GM04504 (cell line): ENCODE data around the gene ARMC10.
"Not testable (repeated sequence)": the region's sequence is repeated elsewhere in the genome, so short reads cannot be mapped to it uniquely, and the experiment has no call there.

ENCODE experiments used
- DNase-seq: peaks from one replicate; pipeline ENCODE4 v3.0.0-alpha.2; 2012; ENCODE audit warnings: low read depth

The ARMC10 gene

DNA sequence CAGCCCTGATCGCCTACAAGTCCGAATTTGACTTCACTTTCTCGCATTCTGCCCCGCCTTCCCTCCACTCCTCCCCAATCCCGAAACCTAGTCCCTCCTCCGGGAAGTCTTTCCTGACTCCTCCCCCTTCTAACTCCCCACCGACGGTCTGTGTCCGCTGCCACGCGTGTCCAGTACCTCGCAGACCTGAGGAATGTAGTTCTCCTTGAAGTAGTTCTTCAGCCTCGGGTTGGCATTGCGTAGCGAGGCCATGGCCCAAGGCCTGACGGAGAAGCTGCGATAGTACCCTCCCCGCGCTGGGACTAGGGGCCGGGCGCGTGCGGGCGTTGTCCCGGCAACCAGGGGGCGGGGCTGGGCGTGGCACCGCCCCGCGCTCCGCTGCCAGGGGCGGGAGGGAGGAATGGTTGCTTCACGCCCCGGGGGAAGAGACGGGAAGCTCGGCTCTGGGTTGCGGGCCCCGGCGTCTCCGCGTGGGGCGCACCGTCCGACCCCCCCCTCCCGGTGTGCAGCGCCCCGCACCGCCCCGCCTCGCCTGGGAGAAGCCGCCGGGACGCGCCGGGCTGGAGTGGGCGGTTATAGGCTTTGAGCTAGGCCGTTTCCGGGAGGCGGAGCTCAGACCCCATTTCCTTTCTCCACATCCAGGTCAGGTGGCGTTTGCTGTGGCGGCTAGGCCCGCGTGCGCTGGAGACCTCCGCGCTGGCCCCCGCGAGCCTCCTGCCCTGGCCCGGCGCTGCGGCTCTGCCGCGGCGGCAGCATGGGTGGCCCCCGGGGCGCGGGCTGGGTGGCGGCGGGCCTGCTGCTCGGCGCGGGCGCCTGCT is at the start of gene ARMC10, which contains the start of gene FBXL13:
ARMC10 (plus strand) TSS at position 622 of the 818 bp plus-strand sequence; CDS start at position 755, 133 bp downstream.
FBXL13 (minus strand) TSS at position 278 of the 818 bp plus-strand sequence.
- peak; percentile 84 for DNase-seq

DNA sequence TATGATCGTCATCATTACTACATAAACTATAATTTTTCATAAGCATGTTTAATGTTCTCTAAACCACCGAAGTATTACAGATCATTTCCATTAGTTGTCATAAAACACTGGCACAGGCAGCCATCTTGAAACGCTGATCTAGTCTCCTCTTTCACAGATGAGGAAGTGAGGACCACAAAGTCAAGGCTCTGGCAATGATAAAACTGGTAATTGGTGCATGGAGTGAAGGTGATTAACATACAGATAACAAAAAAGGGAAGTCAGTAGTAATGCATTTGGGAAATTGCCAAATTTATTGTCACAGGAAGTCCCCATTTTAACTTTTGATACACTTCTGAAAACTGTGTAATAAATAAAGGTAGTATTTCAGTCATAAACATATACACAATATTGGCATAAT is 49.6 kb upstream of the ARMC10 start:
- DNase-seq: no peak

DNA sequence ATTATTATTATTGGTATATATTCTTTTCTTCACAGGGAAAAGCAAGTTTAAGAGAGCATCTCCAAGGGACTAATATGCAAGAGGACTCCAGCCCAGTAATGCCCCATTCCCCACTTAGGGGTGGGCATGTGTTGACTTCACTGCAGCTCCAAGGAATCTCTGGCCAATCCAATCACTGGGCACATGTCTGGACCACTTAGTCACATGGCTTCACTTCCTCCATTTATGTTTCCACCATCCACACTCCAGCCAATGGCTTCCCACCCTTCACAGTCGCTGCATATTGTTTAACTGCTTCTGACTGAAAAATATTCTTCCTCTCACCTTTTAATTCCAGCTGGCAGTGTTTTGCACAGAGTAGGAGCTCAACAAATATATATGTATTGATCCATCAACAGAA is 43.9 kb upstream of the ARMC10 start:
- DNase-seq: no peak

DNA sequence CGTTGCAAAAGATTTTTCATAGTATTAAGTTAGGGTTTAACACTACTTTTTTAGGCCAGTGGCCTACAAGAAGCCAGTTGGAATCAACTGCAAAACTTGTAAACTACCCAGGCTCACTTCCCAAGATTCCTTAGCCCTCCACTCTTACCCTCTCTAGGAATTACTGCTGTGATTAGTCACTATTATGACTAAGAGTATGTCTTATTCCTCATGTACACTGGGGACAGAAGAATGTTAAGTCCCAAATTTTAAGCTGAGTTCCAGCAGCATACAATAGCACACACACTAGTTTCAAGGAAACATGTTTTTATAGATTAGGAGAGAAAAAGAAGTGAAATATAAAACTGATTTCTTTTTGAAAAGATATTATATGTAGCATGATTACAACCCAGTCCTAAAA is 43.2 kb upstream of the ARMC10 start:
- no peak for DNase-seq

DNA sequence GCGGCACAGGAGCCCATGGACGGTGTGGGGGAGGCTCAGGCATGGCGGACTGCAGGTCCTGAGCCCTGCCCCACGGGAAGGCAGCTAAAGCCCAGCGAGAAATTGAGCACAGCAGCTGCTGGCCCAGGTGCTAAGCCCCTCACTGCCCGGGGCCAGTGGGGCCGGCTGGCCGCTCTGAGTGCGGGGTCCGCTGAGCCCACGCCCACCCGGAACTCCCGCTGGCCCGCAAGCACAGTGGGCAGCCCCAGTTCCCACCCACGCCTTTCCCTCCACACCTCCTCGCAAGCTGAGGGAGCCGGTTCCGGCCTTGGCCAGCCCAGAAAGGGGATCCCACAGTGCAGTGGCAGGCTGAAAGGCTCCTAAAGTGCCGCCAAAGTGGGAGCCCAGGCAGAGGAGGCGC is 40.6 kb upstream of the ARMC10 start:
- DNase-seq: not testable (repeated sequence)

DNA sequence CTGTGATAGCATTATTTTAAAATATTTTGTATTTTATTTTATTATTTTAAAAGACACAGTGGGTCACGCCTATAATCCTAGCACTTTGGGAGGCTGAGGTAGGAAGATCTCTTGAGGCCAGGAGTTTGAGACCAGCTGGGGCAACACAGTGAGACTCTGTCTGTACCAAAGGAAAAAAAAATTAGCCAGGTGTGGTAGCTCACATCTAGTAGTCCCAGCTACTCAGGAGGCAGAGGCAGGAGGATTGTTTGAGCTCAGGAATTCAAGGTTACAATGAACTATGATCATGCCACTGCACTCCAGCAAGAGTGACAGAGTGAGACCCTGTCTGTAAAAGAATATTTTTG is 37.5 kb upstream of the ARMC10 start:
- DNase-seq: no peak

DNA sequence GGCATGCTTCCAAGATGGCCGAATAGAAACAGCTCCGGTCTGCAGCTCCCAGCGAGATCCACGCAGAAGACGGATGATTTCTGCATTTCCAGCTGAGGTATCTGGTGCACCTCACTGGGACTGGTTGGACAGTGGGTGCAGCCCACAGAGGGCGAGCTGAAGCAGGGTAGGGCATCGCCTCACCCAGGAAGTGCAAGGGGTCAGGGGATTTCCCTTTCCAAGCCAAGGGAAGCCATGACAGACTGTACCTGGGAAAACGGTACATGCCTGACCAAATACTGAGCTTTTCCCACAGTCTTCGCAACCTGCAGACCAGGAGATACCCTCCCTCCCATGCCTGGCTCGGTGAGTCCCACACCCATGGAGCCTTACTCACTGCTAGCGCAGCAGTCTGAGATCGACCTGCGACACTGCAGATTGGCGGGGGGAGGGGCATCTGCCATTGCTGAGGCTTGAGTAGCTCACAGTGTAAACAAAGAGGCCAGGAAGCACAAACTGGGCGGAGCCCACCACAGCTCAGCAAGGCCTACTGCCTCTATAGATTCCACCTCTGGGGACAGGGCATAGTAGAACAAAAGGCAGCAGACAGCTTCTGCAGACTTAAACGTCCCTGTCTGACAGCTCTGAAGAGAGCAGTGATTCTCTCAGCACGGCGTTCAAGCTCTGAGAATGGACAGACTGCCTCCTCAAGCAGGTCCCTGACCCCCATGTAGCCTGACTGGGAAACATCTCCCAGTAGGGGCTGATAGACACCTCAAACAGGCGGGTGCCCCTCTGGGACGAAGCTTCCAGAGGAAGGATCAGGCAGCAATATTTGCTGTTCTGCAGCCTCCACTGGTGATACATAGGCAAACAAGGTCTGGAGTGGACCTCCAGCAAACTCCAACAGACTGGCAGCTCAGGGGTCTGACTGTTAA is 36.9 kb upstream of the ARMC10 start:
- not testable (repeated sequence) for DNase-seq

DNA sequence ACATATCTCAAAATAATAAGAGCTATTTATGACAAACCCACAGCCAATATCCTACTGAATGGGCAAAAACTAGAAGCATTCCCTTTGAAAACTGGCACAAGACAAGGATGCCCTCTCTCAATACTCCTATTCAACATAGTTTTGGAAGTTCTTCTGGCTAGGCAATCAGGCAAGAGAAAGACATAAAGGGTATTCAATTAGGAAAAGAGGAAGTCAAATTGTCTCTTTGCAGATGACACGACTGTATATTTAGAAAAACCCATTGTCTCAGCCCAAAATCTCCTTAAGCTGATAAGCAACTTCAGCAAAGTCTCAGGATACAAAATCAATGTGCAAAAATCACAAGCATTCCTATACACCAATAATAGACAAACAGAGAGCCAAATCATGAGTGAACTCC is 33.1 kb upstream of the ARMC10 start:
- not testable (repeated sequence) for DNase-seq

DNA sequence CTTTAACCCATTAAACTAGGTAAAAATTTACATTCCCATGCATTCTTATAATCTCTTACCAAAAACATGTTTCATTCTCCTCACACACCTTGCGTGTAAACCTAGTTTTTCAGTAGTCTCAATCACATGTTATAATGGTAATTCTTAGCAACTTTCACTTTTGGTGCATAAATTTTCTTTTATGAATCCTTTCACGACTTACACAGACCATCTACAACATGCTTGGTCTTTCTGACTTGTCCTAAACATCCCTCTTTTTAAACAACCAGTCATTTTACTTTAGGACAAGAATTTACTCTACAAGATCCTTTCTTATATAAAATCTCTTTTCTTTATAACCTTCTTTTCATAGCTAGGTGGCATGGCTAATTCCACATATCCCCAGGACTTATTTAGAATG is 26.1 kb upstream of the ARMC10 start:
- DNase-seq: no peak

DNA sequence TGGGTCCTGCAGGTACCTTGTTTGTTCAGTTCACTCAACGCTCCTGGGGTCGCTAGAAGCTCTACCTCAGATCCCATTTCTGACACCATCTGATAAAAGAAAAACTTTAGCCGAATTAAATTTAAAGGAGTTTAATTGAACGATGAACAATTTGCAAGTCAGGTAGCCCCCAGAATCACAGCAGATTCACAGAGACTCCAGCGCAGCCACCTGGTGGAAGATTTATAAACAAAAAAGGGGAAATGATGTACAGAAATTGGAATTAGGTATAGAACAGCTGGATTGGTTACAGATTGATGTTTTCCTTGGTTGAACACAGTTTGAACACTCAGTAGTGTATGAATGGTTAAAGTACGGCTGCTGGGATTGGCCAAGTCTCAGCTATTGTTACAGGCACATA is 23.4 kb upstream of the ARMC10 start:
- no peak for DNase-seq

DNA sequence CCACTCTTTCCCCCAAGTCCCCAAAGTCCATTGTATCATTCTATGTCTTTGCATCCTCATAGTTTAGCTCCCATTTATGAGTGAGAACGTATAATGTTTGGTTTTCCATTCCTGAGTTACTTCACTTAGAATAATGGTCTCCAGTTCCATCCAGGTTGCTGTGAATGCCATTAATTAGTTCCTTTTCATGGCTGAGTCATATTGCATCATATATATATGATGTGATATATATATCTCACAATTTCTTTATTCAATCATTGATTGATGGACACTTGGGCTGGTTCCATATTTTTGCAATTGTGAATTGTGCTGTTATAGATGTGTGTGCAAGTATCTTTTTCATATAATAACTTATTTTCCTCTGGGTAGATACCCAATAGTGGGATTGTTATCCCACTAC is 18.9 kb upstream of the ARMC10 start:
- not testable (repeated sequence) for DNase-seq

DNA sequence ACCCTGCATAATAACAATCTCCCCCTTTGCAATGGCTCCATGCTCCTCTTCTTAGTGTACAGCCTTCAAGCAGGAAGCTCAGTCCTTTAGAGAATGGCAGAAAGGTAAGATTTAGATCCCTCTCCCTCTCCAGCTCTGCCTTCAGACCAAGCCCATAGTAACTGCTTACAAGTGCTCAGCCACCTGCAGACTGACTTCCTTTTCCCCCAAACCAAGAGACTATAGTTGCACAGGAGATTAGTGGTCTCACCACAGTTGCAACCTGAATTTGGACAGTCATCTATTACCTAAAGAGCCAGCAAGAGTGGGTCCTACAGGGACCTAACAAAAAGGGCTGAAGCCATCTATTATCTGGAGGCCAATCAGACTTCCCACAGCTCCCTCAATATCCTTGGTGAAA is 16.8 kb upstream of the ARMC10 start:
- no peak for DNase-seq

DNA sequence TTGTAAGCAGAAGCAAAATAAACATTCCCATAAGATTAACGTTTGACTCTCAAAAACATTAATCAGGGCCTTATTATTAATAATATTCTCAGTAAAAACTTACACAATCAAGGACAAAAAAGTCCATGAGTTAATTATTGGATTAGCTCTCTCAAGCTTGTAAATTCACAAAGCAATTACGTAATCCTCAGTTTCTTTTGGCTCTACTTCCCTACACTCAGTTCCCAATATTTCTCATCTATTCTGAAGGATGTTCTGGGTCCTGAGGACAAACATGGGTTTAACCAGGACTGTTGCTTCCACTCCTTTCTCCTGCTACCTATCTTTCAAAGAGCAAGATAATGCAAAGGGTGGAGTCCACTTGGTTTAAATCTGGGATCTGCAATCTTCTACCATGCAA is 15.5 kb upstream of the ARMC10 start:
- DNase-seq: no peak

DNA sequence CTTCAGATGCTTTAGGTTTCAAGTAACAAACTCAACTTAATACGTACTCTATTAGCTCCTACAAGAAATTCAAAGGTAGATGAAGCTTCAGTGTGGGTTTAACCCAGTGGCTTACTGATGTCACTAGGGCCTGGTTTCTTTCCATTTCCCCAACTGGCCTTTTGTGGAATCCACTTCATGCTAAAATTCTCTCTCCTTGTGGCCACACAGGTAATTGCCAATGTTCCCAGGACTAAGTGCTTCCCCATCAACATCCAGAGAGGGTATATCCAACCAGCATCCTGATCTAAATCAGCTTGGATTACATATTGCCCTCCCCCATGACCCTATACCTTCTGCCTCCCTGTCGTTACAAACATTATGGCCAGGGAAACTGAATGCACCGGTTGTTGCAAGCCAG is 11.0 kb upstream of the ARMC10 start:
- no peak for DNase-seq

DNA sequence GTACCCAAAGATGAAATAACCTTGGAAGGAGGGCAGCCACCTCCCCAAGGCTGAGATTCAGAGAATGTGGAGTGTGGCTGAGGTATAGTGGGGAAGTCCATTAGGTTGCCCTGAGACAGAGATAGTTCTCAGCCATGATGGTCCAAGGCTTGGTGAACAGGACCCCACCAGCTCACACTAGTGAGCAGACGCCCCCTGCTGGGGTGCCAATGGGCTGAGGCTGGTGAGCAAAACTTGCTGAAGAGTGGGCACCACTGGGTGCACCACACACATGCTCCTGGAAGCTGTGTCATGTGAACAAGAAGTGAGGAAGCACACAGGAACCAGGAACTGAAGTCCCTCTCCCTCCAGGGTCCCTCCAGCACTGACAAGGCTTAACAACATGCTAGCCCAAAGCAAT is 9.3 kb upstream of the ARMC10 start:
- no peak for DNase-seq

DNA sequence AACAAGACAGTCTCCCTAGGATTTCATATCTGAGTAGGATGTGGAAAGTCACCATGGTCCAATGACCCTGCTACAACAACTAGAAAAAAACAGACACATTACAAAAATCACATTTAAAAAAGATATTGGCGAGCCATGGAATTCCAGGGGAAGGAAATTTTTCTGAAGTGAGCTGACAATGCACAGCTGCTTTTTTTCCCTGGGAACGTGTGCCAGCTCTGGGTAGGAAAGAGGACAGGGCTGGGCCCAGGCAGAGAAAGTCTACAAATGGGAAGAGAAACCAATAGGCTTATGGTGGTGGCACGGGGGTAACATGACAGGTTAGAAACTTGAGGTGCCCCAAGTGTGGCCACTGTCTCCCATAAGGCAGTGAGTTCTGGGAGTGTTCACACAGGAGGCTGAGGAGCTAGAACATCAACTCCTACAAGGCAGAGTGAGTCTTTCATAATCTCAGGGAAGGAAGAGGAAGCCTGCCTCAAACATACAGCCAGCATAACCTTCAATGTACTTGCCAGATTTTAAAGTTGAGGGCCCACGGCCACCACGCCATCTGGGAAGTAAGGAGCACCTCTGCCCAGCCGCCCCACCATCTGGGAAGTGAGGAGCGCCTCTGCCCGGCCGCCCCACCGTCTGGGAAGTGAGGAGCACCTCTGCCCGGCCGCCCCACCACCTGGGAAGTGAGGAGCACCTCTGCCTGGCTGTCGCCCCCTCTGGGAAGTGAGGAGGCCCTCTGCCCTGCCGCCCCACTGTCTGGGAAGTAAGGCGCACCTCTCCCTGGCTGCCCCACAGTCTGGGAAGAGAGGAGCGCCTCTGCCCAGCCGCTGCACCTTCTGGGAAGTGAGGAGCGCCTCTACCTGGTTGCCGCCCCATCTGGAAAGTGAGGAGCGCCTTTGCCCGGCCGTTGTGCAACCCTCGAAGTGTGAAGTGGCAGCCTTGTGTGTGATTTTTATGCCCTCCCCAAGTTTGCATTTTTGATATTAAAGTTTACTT is 6.2 kb upstream of the ARMC10 start:
- no peak for DNase-seq

DNA sequence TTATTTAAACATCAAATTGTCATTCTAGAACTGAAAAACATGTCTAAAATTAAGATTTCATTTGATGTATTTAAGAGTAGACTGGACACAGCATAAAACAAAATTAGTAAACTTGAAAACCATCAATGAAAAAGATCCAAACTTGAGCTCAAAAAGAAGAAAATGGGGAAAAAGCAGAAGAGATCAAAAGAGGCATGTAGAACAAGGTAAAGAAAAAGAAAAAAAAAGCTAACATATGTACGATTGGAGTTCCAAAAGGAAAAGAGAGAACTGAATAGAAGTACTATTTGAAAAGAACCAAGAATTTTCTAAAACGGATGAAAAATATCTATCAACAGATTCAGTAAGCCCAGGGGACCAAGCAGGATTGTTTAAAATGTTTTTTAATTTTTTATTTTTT is 3.9 kb upstream of the ARMC10 start:
- DNase-seq: no peak

DNA sequence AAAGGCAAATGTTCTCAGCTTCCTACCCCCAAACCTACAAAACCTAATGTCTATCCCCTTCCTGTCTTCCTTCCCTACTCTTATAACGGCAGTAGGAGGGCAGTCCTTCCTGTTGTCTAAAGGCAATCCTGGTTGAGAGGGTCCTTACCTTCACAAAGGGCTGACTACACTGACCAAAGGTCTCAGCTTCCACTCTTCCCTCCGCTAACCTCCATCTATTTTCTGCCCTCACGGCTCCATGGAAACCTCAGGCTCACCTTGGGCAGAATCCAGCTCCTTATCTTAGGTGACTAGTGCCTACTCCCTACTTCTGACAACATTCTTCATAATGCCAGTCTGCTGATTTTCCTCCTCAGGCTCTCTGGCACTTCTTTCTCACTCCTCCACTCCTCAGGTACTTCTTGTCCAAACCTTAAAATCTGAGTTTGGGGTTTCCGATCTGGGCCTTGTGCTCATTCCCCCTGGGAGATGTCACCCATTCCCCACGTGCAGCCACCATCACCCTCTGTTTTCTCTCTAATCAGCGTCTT is 886 bp upstream of the ARMC10 start:
- no peak for DNase-seq

DNA sequence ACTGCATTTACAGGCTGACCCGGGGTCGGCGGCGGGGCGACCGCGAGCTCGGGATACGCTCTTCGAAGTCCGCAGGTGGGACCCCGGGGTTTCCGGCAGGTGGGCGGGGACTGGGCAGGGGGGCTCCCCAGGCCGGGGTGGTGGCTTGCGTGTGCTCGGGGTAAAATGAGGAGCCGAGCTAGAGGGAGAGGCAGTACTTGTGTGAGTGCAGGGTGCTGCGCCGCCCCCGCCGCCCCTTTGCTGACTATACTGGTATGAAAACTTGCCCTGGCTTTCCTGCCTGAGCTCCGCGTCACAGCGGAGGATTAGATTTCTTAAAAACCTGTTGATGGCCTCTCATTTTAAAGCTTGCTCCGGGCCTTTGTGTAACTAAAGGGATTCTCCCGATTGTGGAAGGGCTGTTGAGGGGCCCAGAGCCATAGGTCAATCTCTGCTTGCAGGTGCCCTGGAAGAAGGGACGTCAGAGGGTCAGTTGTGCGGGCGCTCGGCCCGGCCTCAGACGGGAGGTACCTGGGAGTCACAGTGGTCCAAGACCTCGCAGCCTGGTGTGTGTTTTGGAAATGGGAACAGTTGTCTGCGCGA is 488 bp downstream of the ARMC10 start:
- DNase-seq: no peak

DNA sequence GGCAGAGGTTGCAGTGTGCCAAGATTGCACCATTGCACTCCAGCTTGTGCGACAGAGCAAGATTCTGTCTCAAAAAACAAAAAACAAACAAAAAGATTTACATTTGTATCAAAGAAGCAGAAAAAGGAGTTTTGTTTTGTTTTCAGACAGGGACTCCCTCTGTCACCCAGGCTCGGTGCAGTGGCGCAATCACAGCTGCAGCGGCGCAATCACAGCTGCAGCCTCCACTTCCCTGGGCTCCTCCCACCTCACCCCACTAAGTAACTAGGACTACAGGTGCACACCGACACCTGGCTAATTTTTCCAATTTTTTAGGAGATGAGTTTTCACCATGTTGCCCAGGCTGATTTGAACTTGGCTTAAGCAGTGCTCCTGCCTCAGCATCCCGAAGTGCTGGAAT is 1.8 kb downstream of the ARMC10 start:
- DNase-seq: no peak

DNA sequence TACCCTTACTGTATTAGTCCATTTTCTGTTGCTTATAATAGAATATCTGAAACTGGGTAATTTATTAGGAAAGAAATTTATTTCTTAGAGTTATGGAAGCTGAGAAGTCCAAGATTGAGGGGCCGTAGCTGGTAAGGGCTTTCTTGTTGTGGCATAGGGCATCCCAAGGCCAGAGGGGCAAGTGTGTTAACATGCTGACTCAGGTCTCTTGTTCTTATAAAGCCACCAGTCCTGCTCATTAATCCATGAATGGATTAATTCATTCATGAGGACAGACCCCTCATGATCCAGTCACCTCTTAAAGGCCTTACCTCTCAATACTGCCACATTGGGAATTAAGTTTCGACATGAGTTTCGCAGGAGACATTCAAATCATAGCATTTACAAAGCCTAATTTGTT is 2.4 kb downstream of the ARMC10 start:
- DNase-seq: no peak
